ENCODE measurements around the gene BTBD19. TPM values are rescaled to one million over a fixed set of nuclear protein-coding genes. Genes with fewer than 3 reads are reported as not detected.
A peak's percentile ranks its signal among the peaks of the same experiment; 100 is the strongest.
"Not testable (repeated sequence)": the region's sequence is repeated elsewhere in the genome, so short reads cannot be mapped to it uniquely, and the experiment has no call there.

BTBD19 gene
- polyA plus RNA-seq, 1 of the 3 experiments (the other 2 are of a cell fraction): 36.9 TPM

- Histone ChIP-seq H3K4me3 (ENCODE audit: low read depth in 2 of 2, low read length in 1 of 2) (peak overlapping the region in 1 of 2 experiments; percentile 10; a peak in 1 of 4 replicates), H3K36me3 (replicated peaks in 1 of 2; ENCODE audit: control insufficient read depth in 1 of 2, insufficient read depth in 2 of 2, low read length in 1 of 2) (peaks cover 12 to 32% of the 10 kb centered on the region in 2 experiments), H3K9ac (peak overlapping the region; percentile 94; the same call in 1 of the 2 replicates), H4K20me1 (ENCODE audit: insufficient read depth) (no peaks in the 10 kb centered on the region), H3K79me2 (ENCODE audit: insufficient read depth) (peaks cover 40% of the 10 kb centered on the region), H3K27ac (ENCODE audit: low read depth in 2 of 2, low read length in 1 of 2) (peak overlapping the region; percentile 71 to 100), H3K9me2 (no peaks in the 10 kb centered on the region), H2AFZ (ENCODE audit: low read depth) (no peak overlapping the region), H3K9me3 (no peaks in the 10 kb centered on the region), H3F3A (replicated peaks; ENCODE audit: insufficient read depth) (peaks cover 65% of the 10 kb centered on the region), H3K27me3 (ENCODE audit: insufficient read depth) (no peaks in the 10 kb centered on the region), H3K4me2 (peak overlapping the region; percentile 76), H3K4me1 (ENCODE audit: control insufficient read depth in 1 of 2, insufficient read depth in 2 of 2, low read depth in 1 of 2, low read length in 1 of 2) (peaks cover 56 to 72% of the 10 kb centered on the region in 2 experiments; a peak in 3 of 4 replicates)
- CTCF ChIA-PET: interaction anchor here (0.9 to 1.1 kb wide), 2 partner anchors 10 to 11 kb away, joined by 3 to 4 read pairs; partner anchors contain the start of gene PLK3
- POLR2A ChIA-PET: no interaction called here
- no peak for DNase-seq
- WGBS (ENCODE audit: low lambda C conversion rate): 71% methylated on average over 8 of the region's 8 CpGs
- TF ChIP-seq NRF1 (IDR thresholded peaks at IDR 0.05; ENCODE audit: low read depth, low read length): no peak
- no peak for TF ChIP-seq MAX (IDR thresholded peaks at IDR 0.05; ENCODE audit: low read depth)
- no peak for TF ChIP-seq FOXM1 (IDR thresholded peaks at IDR 0.05; ENCODE audit: low read depth)
- TF ChIP-seq GATA2 (CRISPR knock-in tag; IDR thresholded peaks at IDR 0.05): no peak
- TF ChIP-seq RAD21 (IDR thresholded peaks at IDR 0.05; ENCODE audit: low read length): no peak
- TF ChIP-seq ELF1 (IDR thresholded peaks at IDR 0.05): no peak
- TF ChIP-seq MEF2A (IDR thresholded peaks at IDR 0.05; ENCODE audit: borderline replicate concordance, low read depth): no peak
- no peak for TF ChIP-seq IRF3 (IDR thresholded peaks at IDR 0.05; ENCODE audit: low read depth, low read length)
- TF ChIP-seq POLR2AphosphoS5 (IDR thresholded peaks at IDR 0.05; ENCODE audit: low read depth, low read length): no peak
These were observed 2.9 kb downstream of the BTBD19 start for GRCh38 chr1:44811234-44811633.

GRCh38 chr1:44812822-44813543 lies 4.7 kb downstream of the BTBD19 start:
- POLR2A ChIA-PET: interaction anchor here (0.7 to 2.9 kb wide), 6 partner anchors 9 to 876 kb away, joined by 3 to 21 read pairs (median 5); partner anchors contain the start of genes PLK3 and RPS8

DNA sequence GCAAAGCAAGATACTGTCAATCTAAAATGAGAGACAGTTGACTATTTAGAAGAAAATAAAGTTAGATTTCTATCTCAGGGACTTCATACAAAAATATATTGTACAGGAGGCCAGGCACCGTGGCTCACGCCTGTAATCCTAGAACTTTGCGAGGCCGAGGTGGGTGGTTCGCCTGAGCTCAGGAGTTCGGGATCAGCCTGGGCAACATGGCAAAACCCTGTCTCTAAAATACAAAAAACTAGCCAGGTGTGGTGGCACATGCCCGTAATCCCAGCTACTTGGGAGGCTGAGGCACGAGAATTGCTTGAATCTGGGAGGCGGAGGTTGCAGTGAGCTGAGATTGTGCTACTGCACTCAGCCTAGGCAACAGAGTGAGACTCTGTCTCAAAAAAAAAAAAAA lies 7.6 kb downstream of the BTBD19 start:
- not testable (repeated sequence) for H4K20me1 ChIP-seq (ENCODE audit: insufficient read depth); H3K27me3 ChIP-seq (ENCODE audit: insufficient read depth); DNase-seq; H3K4me3 ChIP-seq (ENCODE audit: low read depth in 2 of 2, low read length in 1 of 2); H3K9me2 ChIP-seq; H2AFZ ChIP-seq (ENCODE audit: low read depth); H3K4me2 ChIP-seq; H3K9me3 ChIP-seq; H3K9ac ChIP-seq
- Histone ChIP-seq H3K4me1 (ENCODE audit: control insufficient read depth in 1 of 2, insufficient read depth in 2 of 2, low read depth in 1 of 2, low read length in 1 of 2) (peaks cover 21 to 38% of the 10 kb centered on the region in 2 experiments; a peak in 3 of 4 replicates), H3F3A (replicated peaks; ENCODE audit: insufficient read depth) (peaks cover 63% of the 10 kb centered on the region), H3K36me3 (replicated peaks in 1 of 2; ENCODE audit: control insufficient read depth in 1 of 2, insufficient read depth in 2 of 2, low read length in 1 of 2) (peaks cover 8 to 27% of the 10 kb centered on the region in 2 experiments), H3K79me2 (ENCODE audit: insufficient read depth) (peaks cover 13% of the 10 kb centered on the region; the same call in 1 of the 2 replicates), H3K27ac (ENCODE audit: low read depth in 2 of 2, low read length in 1 of 2) (peak overlapping the region in 1 of 2 experiments; percentile 60; a peak in 1 of 4 replicates)
- ChIA-PET CTCF (interaction anchor here (1.5 kb wide), 2 partner anchors 16 to 85 kb away, joined by 5 read pairs; partner anchors contain the start of genes PLK3 and RNU5D-1), POLR2A (interaction anchor here (0.5 kb wide), 1 partner anchor 71 kb away, joined by 3 read pairs; no protein-coding TSS in a partner anchor)
- WGBS (ENCODE audit: low lambda C conversion rate): 98% methylated on average over 9 of the region's 9 CpGs

More at GRCh38 chr1:44812822-44813543, 4.7 kb downstream of the BTBD19 start:
- Histone ChIP-seq H3K27ac (ENCODE audit: low read depth in 2 of 2, low read length in 1 of 2) (peak overlapping the region; percentile 36 to 100; a peak in 2 of 4 replicates), H3K9ac (no peak overlapping the region), H3F3A (replicated peaks; ENCODE audit: insufficient read depth) (peaks cover 66% of the 10 kb centered on the region), H3K4me1 (ENCODE audit: control insufficient read depth in 1 of 2, insufficient read depth in 2 of 2, low read depth in 1 of 2, low read length in 1 of 2) (peaks cover 42 to 60% of the 10 kb centered on the region in 2 experiments; a peak in 3 of 4 replicates), H3K9me3 (no peaks in the 10 kb centered on the region), H3K79me2 (ENCODE audit: insufficient read depth) (peaks cover 38% of the 10 kb centered on the region), H3K27me3 (ENCODE audit: insufficient read depth) (no peaks in the 10 kb centered on the region), H3K4me3 (ENCODE audit: low read depth in 2 of 2, low read length in 1 of 2) (peak overlapping the region in 1 of 2 experiments; percentile 38; a peak in 2 of 4 replicates), H4K20me1 (ENCODE audit: insufficient read depth) (no peaks in the 10 kb centered on the region), H2AFZ (ENCODE audit: low read depth) (no peak overlapping the region), H3K9me2 (no peaks in the 10 kb centered on the region), H3K36me3 (replicated peaks in 1 of 2; ENCODE audit: control insufficient read depth in 1 of 2, insufficient read depth in 2 of 2, low read length in 1 of 2) (peaks cover 8 to 35% of the 10 kb centered on the region in 2 experiments), H3K4me2 (peak overlapping the region; percentile 51; the same call in 1 of the 2 replicates)
- 93% methylated on average over 37 of the region's 48 CpGs for WGBS (ENCODE audit: low lambda C conversion rate)
- CTCF ChIA-PET: interaction anchor here (0.9 to 1.9 kb wide), 4 partner anchors 13 to 487 kb away, joined by 3 to 7 read pairs (median 5); partner anchors contain the start of genes PLK3 and RNU5D-1
- TF ChIP-seq RXRA (IDR thresholded peaks at IDR 0.05; ENCODE audit: borderline replicate concordance, low read depth) (no peak), RAD21 (IDR thresholded peaks at IDR 0.05; ENCODE audit: low read length) (no peak), EZH2phosphoT487 (IDR thresholded peaks at IDR 0.05; ENCODE audit: borderline replicate concordance, low read depth) (no peak), RFX5 (IDR thresholded peaks at IDR 0.05; ENCODE audit: low read length) (no peak), JUND (IDR thresholded peaks at IDR 0.05) (no peak), POLR2AphosphoS5 (IDR thresholded peaks at IDR 0.05; ENCODE audit: low read depth, low read length) (no peak), GATA2 (CRISPR knock-in tag; IDR thresholded peaks at IDR 0.05) (no peak), SMC3 (IDR thresholded peaks at IDR 0.05; ENCODE audit: low read depth, low read length) (no peak), TCF12 (IDR thresholded peaks at IDR 0.05) (no peak), TEAD4 (IDR thresholded peaks at IDR 0.05; ENCODE audit: borderline replicate concordance, insufficient read depth) (no peak), MXI1 (IDR thresholded peaks at IDR 0.05; ENCODE audit: low read depth, low read length) (no peak), MEF2A (IDR thresholded peaks at IDR 0.05; ENCODE audit: borderline replicate concordance, low read depth) (no peak)
- TF ChIP-seq, protein P1, sequence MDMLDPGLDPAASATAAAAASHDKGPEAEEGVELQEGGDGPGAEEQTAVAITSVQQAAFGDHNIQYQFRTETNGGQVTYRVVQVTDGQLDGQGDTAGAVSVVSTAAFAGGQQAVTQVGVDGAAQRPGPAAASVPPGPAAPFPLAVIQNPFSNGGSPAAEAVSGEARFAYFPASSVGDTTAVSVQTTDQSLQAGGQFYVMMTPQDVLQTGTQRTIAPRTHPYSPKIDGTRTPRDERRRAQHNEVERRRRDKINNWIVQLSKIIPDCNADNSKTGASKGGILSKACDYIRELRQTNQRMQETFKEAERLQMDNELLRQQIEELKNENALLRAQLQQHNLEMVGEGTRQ (IDR thresholded peaks at IDR 0.05; ENCODE audit: borderline replicate concordance, low read depth, low read length): no peak
- DNase-seq: peak; percentile 70

Data from SK-N-SH (cell line).